ENCODE measurements around the gene MAPRE2.

The MAPRE2 gene

GRCh38 chr18:35127201-35127600 is 86.0 kb downstream of the MAPRE2 start:
- Histone ChIP-seq H3K36me3 (replicated peaks; ENCODE audit: insufficient read depth, low read length) (no peaks in the 10 kb centered on the region), H3K27ac (ENCODE audit: low read length) (no peak overlapping the region), H3K4me3 (ENCODE audit: low read length) (no peak overlapping the region), H3K27me3 (replicated peaks; ENCODE audit: insufficient read depth, low read length) (no peaks in the 10 kb centered on the region), H3K4me1 (ENCODE audit: low read length) (no peaks in the 10 kb centered on the region), H3K9ac (ENCODE audit: low read length) (no peak overlapping the region), H3K9me2 (replicated peaks; ENCODE audit: insufficient read depth, low read length) (no peaks in the 10 kb centered on the region), H2AFZ (ENCODE audit: low read length) (no peak overlapping the region), H3K9me3 (replicated peaks; ENCODE audit: insufficient read depth, low read length) (no peaks in the 10 kb centered on the region), H3F3A (ENCODE audit: insufficient read depth, low read length) (no peaks in the 10 kb centered on the region), H3K79me2 (ENCODE audit: low read length) (no peaks in the 10 kb centered on the region), H4K20me1 (ENCODE audit: insufficient read depth, low read length) (no peaks in the 10 kb centered on the region), H3K4me2 (ENCODE audit: low read depth, low read length) (no peak overlapping the region)
- TF ChIP-seq EZH2 (optimal IDR thresholded peaks at IDR 0.05; ENCODE audit: low read depth, low read length) (no peak), EZH2phosphoT487 (IDR thresholded peaks at IDR 0.05; ENCODE audit: low read length) (no peak), CTCF (IDR thresholded peaks at IDR 0.05; ENCODE audit: low read length) (no peak)
- DNase-seq = no peak

DNA sequence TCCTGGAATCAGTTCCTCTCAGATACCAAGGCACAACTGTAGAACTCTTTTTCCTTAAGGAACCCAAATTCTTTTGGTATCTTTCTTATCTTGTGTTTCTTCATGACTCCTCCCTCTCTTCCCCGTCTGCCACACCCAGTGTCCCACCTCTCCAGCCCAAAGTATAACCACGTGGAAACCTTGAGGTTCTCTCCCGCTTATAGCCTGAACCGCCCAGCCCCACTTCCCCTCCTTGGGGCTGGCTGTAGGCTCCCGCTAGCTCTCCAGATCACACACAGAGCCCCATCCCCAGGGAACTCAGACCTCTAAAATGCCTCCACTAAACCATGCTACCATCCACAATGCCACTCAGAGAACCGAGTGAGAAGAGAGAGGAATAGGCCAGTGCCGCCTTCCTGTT is 87.5 kb downstream of the MAPRE2 start:
- no peak for DNase-seq
- Histone ChIP-seq H3K27ac (ENCODE audit: low read length) (no peak overlapping the region), H3K4me3 (ENCODE audit: low read length) (no peak overlapping the region), H3F3A (ENCODE audit: insufficient read depth, low read length) (no peaks in the 10 kb centered on the region), H3K27me3 (replicated peaks; ENCODE audit: insufficient read depth, low read length) (no peaks in the 10 kb centered on the region), H3K79me2 (ENCODE audit: low read length) (no peaks in the 10 kb centered on the region), H4K20me1 (ENCODE audit: insufficient read depth, low read length) (no peaks in the 10 kb centered on the region), H3K36me3 (replicated peaks; ENCODE audit: insufficient read depth, low read length) (no peaks in the 10 kb centered on the region), H3K4me1 (ENCODE audit: low read length) (no peaks in the 10 kb centered on the region), H3K9ac (ENCODE audit: low read length) (no peak overlapping the region), H3K4me2 (ENCODE audit: low read depth, low read length) (no peak overlapping the region), H2AFZ (ENCODE audit: low read length) (no peak overlapping the region), H3K9me2 (replicated peaks; ENCODE audit: insufficient read depth, low read length) (no peaks in the 10 kb centered on the region), H3K9me3 (replicated peaks; ENCODE audit: insufficient read depth, low read length) (no peaks in the 10 kb centered on the region)
- TF ChIP-seq CTCF (IDR thresholded peaks at IDR 0.05; ENCODE audit: low read length) (no peak), EZH2phosphoT487 (IDR thresholded peaks at IDR 0.05; ENCODE audit: low read length) (no peak), EZH2 (optimal IDR thresholded peaks at IDR 0.05; ENCODE audit: low read depth, low read length) (no peak)

DNA sequence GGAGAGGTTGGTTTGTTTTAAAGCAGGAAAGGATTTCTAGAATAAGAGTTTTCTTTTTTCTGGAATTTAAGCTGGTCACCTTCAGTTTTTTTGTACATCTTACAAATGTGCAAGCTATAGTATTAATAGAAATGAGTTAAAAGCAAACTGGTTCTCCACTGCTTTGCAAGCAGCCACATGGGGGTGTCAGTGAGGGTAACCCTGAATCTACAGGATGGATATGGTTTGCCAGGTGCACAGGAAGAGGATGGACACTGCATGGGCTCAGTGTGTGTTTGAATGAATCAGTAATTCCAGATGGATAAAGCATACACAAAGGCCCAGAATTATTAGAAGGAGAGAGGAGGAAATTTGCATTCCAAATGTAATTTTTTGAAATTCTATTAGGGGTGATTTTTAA is 89.0 kb downstream of the MAPRE2 start:
- H4K20me1 ChIP-seq (ENCODE audit: insufficient read depth, low read length) = no peaks in the 10 kb centered on the region
- no peaks in the 10 kb centered on the region for H3K27me3 ChIP-seq (replicated peaks; ENCODE audit: insufficient read depth, low read length)
- H3K4me3 ChIP-seq (ENCODE audit: low read length) = no peak overlapping the region
- H3K9ac ChIP-seq (ENCODE audit: low read length) = no peak overlapping the region
- no peak for TF ChIP-seq EZH2phosphoT487 (IDR thresholded peaks at IDR 0.05; ENCODE audit: low read length)
- no peak for TF ChIP-seq EZH2 (optimal IDR thresholded peaks at IDR 0.05; ENCODE audit: low read depth, low read length)
- no peak for TF ChIP-seq CTCF (IDR thresholded peaks at IDR 0.05; ENCODE audit: low read length)
- H3K9me3 ChIP-seq (replicated peaks; ENCODE audit: insufficient read depth, low read length) = no peaks in the 10 kb centered on the region
- H3K4me1 ChIP-seq (ENCODE audit: low read length) = no peaks in the 10 kb centered on the region
- no peaks in the 10 kb centered on the region for H3F3A ChIP-seq (ENCODE audit: insufficient read depth, low read length)
- no peaks in the 10 kb centered on the region for H3K9me2 ChIP-seq (replicated peaks; ENCODE audit: insufficient read depth, low read length)
- H3K79me2 ChIP-seq (ENCODE audit: low read length) = no peaks in the 10 kb centered on the region
- H3K4me2 ChIP-seq (ENCODE audit: low read depth, low read length) = no peak overlapping the region
- no peak for DNase-seq
- no peak overlapping the region for H3K27ac ChIP-seq (ENCODE audit: low read length)
- no peaks in the 10 kb centered on the region for H3K36me3 ChIP-seq (replicated peaks; ENCODE audit: insufficient read depth, low read length)
- H2AFZ ChIP-seq (ENCODE audit: low read length) = no peak overlapping the region
